OCI-M1 (cell line): ENCODE results near the gene AVPI1.
A peak's percentile ranks its signal among the peaks of the same experiment; 100 is the strongest.
"Not testable (repeated sequence)": the region's sequence is repeated elsewhere in the genome, so short reads cannot be mapped to it uniquely, and the experiment has no call there.

Experiments used
- DNase-seq: peaks from one replicate; lab custom pipeline; 2025; lab: John Stamatoyannopoulos, UW

AVPI1 gene

GRCh38 chr10:97682042-97682441 lies 5.0 kb downstream of the AVPI1 start:
- no peak for DNase-seq

- no peak for DNase-seq
These were observed 7.4 kb downstream of the AVPI1 start for GRCh38 chr10:97679594-97679993.

GRCh38 chr10:97676770-97677581 lies 10.1 kb downstream of the AVPI1 start:
- peak; percentile 71 for DNase-seq

GRCh38 chr10:97675222-97675621 lies 11.8 kb downstream of the AVPI1 start:
- DNase-seq = no peak

GRCh38 chr10:97673736-97674525 lies 13.1 kb downstream of the AVPI1 start:
- peak; percentile 57 for DNase-seq

GRCh38 chr10:97669571-97669970 lies 17.5 kb downstream of the AVPI1 start:
- no peak for DNase-seq

- no peak for DNase-seq
These were observed 19.6 kb downstream of the AVPI1 start for GRCh38 chr10:97667463-97667862.

GRCh38 chr10:97666992-97667391 lies 20.0 kb downstream of the AVPI1 start:
- DNase-seq = no peak

- peak; percentile 95 for DNase-seq
These were observed 22.7 kb downstream of the AVPI1 start for GRCh38 chr10:97664282-97664850.

GRCh38 chr10:97659589-97659988 lies 27.5 kb downstream of the AVPI1 start:
- DNase-seq = peak; percentile 53

GRCh38 chr10:97656777-97657176 lies 30.3 kb downstream of the AVPI1 start:
- DNase-seq = no peak

GRCh38 chr10:97651773-97652172 lies 35.3 kb downstream of the AVPI1 start:
- no peak for DNase-seq

- DNase-seq = no peak
These were observed 36.3 kb downstream of the AVPI1 start for GRCh38 chr10:97650726-97651125.

GRCh38 chr10:97649405-97649750 lies 37.7 kb downstream of the AVPI1 start:
- not testable (repeated sequence) for DNase-seq

- peak; percentile 87 for DNase-seq
These were observed 38.3 kb downstream of the AVPI1 start for GRCh38 chr10:97648562-97649404.

GRCh38 chr10:97647556-97647955 lies 39.5 kb downstream of the AVPI1 start:
- peak; percentile 47 for DNase-seq

GRCh38 chr10:97644936-97645335 lies 42.1 kb downstream of the AVPI1 start:
- no peak for DNase-seq

GRCh38 chr10:97643441-97643985 lies 43.5 kb downstream of the AVPI1 start:
- no peak for DNase-seq

GRCh38 chr10:97642471-97643159 lies 44.4 kb downstream of the AVPI1 start:
- not testable (repeated sequence) for DNase-seq

GRCh38 chr10:97640868-97641811 lies 45.9 kb downstream of the AVPI1 start:
- peak; percentile 81 for DNase-seq
